OCI-LY1 (cell line): ENCODE measurements around the gene AQP12B.

Experiments
- H2AFZ ChIP-seq: fragments of 200-600 bp; sonication (generic), shearing (Covaris generic); 2 replicates; pipeline ENCODE4 v1.6.0; 2014; ENCODE audit warnings: antibody characterized with exemption, mild to moderate bottlenecking, low read length
- H3F3A ChIP-seq: fragments of 200-600 bp; sonication (generic), shearing (Covaris generic); 2 replicates; pipeline ENCODE4 v1.6.0; 2014; ENCODE audit warnings: mild to moderate bottlenecking, antibody characterized with exemption, low read length, moderate library complexity; ENCODE audit not compliant: insufficient read depth
- H3K27ac ChIP-seq: fragments of 200-600 bp; sonication (generic); 2 replicates; pipeline ENCODE4 v1.5.1; 2014; ENCODE audit warnings: low read length, mixed run types, mild to moderate bottlenecking, low read depth; ENCODE audit not compliant: poor library complexity, severe bottlenecking
- H3K27me3 ChIP-seq: fragments of 200-600 bp; sonication (generic); 2 replicates; pipeline ENCODE4 v1.6.0; 2014; ENCODE audit warnings: antibody characterized with exemption, mild to moderate bottlenecking, low read length, moderate library complexity; ENCODE audit not compliant: insufficient read depth
- H3K36me3 ChIP-seq: fragments of 200-600 bp; sonication (generic); 2 replicates; pipeline ENCODE4 v1.6.1; 2014; ENCODE audit warnings: mild to moderate bottlenecking, antibody characterized with exemption, low read length, moderate library complexity, mixed read lengths; ENCODE audit not compliant: insufficient read depth
- H3K4me1 ChIP-seq: fragments of 200-600 bp; sonication (generic); 2 replicates; pipeline ENCODE4 v1.5.1; 2014; ENCODE audit warnings: mild to moderate bottlenecking, low read length, moderate library complexity; ENCODE audit not compliant: insufficient read depth, severe bottlenecking
- H3K4me2 ChIP-seq: fragments of 200-600 bp; sonication (generic), shearing (Covaris generic); 2 replicates; pipeline ENCODE4 v1.6.1; 2014; ENCODE audit warnings: low read length
- H3K4me3 ChIP-seq: fragments of 200-600 bp; sonication (generic); 2 replicates; pipeline ENCODE4 v1.5.1; 2014; ENCODE audit warnings: low read length, low read depth, mild to moderate bottlenecking, mixed read lengths; ENCODE audit not compliant: poor library complexity, severe bottlenecking
- H3K79me2 ChIP-seq: fragments of 200-600 bp; shearing (Covaris generic); 2 replicates; pipeline ENCODE4 v1.6.1; 2016; ENCODE audit warnings: mixed run types, low read length, mixed read lengths; ENCODE audit not compliant: insufficient read depth
- H3K9ac ChIP-seq: fragments of 200-600 bp; sonication (generic), shearing (Covaris generic); 2 replicates; pipeline ENCODE4 v1.6.1; 2014; ENCODE audit warnings: mild to moderate bottlenecking, low read length, mixed read lengths
- H3K9me2 ChIP-seq: fragments of 200-600 bp; sonication (generic), shearing (Covaris generic); 2 replicates; pipeline ENCODE4 v1.6.1; 2014; ENCODE audit warnings: low read depth, mild to moderate bottlenecking, low read length, mixed read lengths
- H3K9me3 ChIP-seq: fragments of 200-600 bp; shearing (Covaris generic); 2 replicates; pipeline ENCODE4 v1.6.1; 2014; ENCODE audit warnings: low read length, mixed read lengths
- H4K20me1 ChIP-seq: fragments of 200-600 bp; sonication (generic), shearing (Covaris generic); 2 replicates; pipeline ENCODE4 v1.6.0; 2016; ENCODE audit warnings: mild to moderate bottlenecking, low read length; ENCODE audit not compliant: insufficient read depth
- EZH2 ChIP-seq: fragments of 200-600 bp; sonication (generic), shearing (Covaris generic); IDR thresholded peaks from 2 replicates; pipeline ENCODE4 v1.8.0; 2017; ENCODE audit warnings: borderline replicate concordance, mixed run types, mild to moderate bottlenecking, antibody characterized with exemption, low read length, moderate library complexity, mixed read lengths
- TF ChIP-seq, protein P1 (sequence below): fragments of 200-600 bp; sonication (generic), shearing (Covaris generic); IDR thresholded peaks from 2 replicates; pipeline ENCODE4 v1.5.1; 2017; ENCODE audit warnings: mild to moderate bottlenecking, antibody characterized with exemption, low read length, moderate library complexity, mixed read lengths

Gene AQP12B

DNA sequence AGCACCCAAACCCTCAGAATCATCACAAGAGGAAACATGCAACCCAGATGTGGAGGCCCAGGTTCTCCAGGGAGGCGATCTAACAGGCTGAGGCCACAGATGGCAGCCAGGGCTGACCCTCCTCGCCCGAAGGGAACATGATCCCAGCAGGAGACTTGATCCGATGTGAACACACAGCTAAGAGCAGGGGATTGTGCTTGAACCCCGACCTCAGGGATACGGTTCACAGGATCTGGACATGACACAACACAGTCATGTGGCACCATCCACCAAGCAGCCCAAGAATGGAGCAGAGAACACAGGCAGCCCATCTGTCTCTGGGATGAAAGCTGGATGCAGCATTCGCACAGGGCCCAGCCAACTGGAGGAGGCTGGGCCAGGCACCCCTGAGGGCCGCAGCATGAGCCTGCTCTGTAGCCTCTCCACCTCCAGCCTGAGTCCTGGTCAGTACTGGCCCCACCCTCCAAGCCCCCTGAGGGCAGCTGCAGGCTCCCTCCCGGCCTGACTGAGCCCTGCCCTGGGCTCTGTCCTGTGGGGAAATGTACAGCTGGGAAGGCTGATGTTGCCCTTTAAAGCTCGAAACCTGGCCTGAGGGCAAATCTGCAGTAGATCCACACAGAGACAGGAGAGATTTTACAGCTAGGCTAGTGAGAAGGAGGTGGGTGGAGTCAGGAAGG lies 48.0 kb upstream of the AQP12B start:
- H3K27ac ChIP-seq = no peak overlapping the region
- no peaks in the 10 kb centered on the region for H3K79me2 ChIP-seq
- H3F3A ChIP-seq = no peaks in the 10 kb centered on the region
- H3K9me3 ChIP-seq = no peaks in the 10 kb centered on the region
- no peak overlapping the region for H3K4me3 ChIP-seq
- no peak overlapping the region for H3K4me2 ChIP-seq
- no peaks in the 10 kb centered on the region for H3K9me2 ChIP-seq
- H2AFZ ChIP-seq = no peak overlapping the region
- no peak overlapping the region for H3K9ac ChIP-seq
- no peaks in the 10 kb centered on the region for H3K27me3 ChIP-seq
- H3K4me1 ChIP-seq = no peaks in the 10 kb centered on the region
- TF ChIP-seq EZH2 = no peak
- TF ChIP-seq, protein P1, sequence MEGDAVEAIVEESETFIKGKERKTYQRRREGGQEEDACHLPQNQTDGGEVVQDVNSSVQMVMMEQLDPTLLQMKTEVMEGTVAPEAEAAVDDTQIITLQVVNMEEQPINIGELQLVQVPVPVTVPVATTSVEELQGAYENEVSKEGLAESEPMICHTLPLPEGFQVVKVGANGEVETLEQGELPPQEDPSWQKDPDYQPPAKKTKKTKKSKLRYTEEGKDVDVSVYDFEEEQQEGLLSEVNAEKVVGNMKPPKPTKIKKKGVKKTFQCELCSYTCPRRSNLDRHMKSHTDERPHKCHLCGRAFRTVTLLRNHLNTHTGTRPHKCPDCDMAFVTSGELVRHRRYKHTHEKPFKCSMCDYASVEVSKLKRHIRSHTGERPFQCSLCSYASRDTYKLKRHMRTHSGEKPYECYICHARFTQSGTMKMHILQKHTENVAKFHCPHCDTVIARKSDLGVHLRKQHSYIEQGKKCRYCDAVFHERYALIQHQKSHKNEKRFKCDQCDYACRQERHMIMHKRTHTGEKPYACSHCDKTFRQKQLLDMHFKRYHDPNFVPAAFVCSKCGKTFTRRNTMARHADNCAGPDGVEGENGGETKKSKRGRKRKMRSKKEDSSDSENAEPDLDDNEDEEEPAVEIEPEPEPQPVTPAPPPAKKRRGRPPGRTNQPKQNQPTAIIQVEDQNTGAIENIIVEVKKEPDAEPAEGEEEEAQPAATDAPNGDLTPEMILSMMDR = no peak
- H4K20me1 ChIP-seq = no peaks in the 10 kb centered on the region
- no peaks in the 10 kb centered on the region for H3K36me3 ChIP-seq

DNA sequence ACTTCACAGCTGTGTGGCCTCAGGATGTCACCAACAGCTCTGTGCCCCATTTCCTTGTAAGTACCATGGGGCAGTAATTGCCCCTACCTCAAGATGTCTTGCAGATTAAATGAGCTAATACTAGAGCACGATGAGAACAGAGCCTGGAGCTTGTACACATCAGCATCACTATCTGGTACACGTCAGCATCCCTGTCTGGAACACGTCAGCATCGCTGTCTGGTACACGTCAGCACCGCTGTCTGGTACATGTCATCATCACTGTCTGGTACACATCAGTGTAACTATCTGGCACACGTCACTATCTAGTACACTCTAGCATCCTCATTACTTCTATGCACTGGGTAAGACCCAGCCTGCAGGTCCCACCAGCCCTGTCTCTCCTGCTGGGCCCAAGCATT lies 46.1 kb upstream of the AQP12B start:
- Histone ChIP-seq H3K4me1 (no peaks in the 10 kb centered on the region), H3K4me3 (no peak overlapping the region), H2AFZ (no peak overlapping the region), H3K36me3 (no peaks in the 10 kb centered on the region), H3K27me3 (no peaks in the 10 kb centered on the region), H3K9me3 (no peaks in the 10 kb centered on the region), H3K79me2 (no peaks in the 10 kb centered on the region), H4K20me1 (no peaks in the 10 kb centered on the region), H3K27ac (no peak overlapping the region), H3K9ac (no peak overlapping the region), H3K9me2 (no peaks in the 10 kb centered on the region), H3K4me2 (no peak overlapping the region), H3F3A (no peaks in the 10 kb centered on the region)
- TF ChIP-seq EZH2 = no peak
- TF ChIP-seq, protein P1 = no peak

DNA sequence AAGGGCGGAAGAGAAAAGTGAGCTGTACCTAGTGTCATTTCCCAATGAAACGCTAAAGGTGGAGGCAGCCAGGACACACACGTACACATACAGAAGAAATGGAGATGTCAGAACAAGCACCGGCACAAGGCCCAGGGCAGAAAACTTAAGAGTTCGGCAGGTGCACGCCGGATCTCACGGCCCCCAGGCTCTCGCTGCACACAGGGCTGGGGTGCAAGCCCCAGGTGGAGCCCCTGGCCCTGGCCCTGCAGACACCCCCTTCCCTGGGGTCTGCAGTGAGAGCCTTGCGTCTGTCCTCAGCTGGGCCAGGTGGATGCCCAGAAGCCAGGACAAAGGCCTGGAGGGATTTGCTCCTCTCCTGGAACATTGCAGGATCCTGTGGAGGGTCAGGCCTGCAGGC lies 45.7 kb upstream of the AQP12B start:
- H3K27ac ChIP-seq = no peak overlapping the region

More for the DNA sequence above, 45.7 kb upstream of the AQP12B start:
- Histone ChIP-seq H2AFZ (no peak overlapping the region), H3K4me3 (no peak overlapping the region), H3K4me2 (no peak overlapping the region), H3K9me3 (no peaks in the 10 kb centered on the region), H3K9me2 (no peaks in the 10 kb centered on the region), H4K20me1 (no peaks in the 10 kb centered on the region), H3K9ac (no peak overlapping the region), H3F3A (no peaks in the 10 kb centered on the region), H3K27me3 (no peaks in the 10 kb centered on the region), H3K79me2 (no peaks in the 10 kb centered on the region), H3K4me1 (no peaks in the 10 kb centered on the region), H3K36me3 (no peaks in the 10 kb centered on the region)
- TF ChIP-seq, protein P1 = no peak
- TF ChIP-seq EZH2 = no peak
